NCI-H146 treated with DMSO at 0.1 percent for 48 hours (cell line): ENCODE measurements around the gene PARP4.
"Not testable (repeated sequence)": the region's sequence is repeated elsewhere in the genome, so short reads cannot be mapped to it uniquely, and the experiment has no call there.

Experiments
- DNase-seq: peaks from one replicate; lab custom pipeline; 2025; ENCODE audit not compliant: unreplicated experiment; lab: John Stamatoyannopoulos, UW

The PARP4 gene

DNA sequence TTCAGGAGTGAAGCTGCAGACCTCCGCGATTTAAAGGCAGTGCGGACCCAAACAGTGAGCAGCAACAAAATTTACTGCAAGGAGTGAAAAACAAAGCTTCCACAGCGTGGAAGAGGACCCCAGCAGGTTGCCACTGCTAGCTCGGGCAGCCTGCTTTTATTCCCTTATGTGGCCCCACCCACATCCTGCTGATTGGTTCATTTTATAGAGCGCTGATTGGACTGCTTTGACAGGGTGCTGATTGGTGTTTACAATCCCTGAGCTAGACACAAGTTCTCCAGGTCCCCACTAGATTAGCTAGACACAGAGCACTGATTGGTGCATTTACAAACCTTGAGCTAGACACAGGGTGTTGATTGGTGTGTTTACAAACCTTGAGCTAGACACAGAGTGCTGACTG is 6.3 kb downstream of the PARP4 start:
- not testable (repeated sequence) for DNase-seq

DNA sequence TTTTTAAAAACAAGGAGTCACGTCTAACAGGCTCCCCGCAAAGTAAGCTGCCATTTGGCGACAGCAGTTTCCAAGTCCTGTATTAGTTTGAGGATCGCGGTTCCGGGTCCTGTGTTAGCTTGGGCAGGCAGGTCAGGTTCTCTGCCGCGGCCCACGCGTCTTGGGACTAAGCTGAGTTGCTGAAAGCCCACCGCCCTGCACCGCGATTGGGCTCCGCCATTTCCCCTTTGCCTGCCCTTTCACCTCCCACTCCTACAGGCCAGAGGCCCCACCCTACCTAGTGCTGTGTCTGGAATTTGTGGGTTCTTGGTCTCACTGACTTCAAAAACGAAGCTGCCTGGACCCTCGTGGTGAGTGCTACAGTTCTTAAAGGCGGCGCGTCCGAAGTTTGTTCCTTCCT is 6.8 kb downstream of the PARP4 start:
- DNase-seq: no peak

DNA sequence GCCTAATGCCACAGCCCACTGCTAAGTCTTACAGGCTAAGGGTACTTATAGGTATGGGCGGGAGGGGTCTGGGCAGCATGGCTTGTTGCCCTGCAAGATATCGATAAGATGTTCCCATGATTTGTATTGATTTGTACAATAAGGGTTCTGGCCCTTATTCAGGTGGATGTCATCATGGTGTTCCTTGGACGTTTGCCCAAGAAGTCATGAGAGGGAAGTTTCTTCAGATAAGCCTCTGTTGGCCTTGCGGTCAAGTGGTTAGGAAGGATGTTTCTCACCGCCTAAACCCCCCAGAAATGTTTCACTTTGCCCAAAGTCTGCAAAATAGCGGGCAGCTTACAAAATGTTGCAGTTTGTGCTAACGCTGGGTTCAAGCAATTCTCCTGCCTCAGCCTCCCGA is 7.3 kb downstream of the PARP4 start:
- DNase-seq: no peak

- no peak for DNase-seq
Observed at GRCh38 chr13:24503379-24503696, 9.2 kb downstream of the PARP4 start.

DNA sequence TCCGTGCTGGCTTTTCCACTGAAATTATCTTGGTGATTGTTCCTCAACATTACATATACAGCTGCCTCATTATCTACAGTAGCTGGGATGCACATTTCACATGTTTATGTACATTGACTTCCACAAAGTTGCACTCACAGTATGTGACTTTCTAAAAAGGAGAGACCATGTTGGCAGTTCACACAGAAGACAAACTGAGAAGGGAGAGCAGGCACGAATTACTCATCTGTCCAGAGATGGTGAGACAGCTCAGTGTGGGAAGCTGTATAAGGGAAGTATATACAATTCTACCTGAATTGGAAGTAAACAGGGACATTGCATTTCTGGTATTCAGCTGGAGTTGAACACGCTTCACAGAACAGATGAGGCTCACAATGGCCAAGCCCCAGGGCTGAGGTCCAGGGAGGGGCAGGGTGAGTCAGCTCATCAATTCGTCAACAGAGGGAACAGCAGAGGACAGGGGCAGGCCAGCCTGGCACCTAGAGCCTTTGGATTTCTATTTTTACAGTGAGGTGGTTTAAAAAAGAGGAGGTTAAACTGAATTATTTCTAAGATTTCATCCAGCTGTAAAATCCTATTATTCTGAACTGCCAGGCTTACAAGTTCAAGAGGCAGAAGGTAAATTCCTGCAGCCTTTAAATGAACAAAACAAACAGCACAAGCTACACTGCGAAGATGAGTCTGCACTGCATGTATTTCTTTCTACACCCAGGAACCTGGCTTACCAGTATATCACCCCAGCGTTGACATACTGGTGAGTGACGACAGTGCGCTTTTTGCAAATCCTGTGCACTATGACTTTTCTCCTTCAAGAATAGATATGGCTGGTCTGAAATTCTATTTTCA is 9.8 kb downstream of the PARP4 start:
- DNase-seq: no peak

GRCh38 chr13:24500977-24501376 is 11.6 kb downstream of the PARP4 start:
- DNase-seq: no peak

DNA sequence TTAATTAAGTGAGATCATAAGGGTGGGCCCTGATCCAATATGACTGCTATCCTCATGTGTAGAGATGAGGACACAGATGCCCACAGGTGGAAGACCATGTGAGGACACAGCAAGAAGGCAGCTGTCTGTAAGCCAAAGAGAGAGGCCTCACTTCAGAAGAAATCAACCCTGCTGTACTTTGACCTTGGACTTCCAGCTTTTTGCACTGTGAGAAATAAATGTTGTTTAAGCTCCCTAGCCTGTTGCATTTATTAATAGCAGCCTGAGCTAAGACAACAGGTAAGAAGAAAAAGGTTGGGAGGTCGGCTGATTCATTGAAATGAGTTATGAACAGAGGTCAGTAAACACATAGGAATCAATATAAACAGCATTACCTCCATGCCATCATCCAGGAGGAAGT is 14.8 kb downstream of the PARP4 start:
- DNase-seq: no peak

- DNase-seq: not testable (repeated sequence)
Observed at GRCh38 chr13:24496295-24496694, 16.3 kb downstream of the PARP4 start.

DNA sequence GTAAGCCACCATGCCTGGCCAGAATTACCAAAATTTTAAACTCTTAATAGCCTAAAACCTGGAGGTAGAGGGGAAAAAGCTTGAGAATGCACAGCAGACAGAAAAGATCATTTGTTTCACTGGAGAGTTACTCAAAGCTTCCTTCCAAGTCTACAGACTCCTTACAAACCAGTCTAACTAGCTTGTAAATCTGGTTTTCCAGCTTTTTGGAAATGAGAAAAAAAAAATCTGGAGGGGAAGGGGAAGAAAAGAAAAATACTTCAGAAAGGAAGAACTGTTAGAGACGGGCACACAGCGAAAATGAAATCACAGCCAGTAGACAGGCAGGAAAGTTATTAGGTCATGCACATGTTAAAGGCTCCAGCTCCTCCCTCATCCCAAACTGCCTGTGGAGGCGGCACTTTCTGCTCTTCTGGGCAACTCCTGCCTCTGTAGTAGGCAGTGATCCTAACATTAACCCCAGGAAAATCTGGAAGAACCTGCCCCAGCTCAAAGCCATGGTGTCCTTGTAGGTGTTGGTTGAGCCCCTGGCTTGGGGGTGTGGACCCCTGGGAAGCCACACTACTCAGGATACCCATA is 17.3 kb downstream of the PARP4 start:
- no peak for DNase-seq

GRCh38 chr13:24493356-24493755 is 19.2 kb downstream of the PARP4 start:
- no peak for DNase-seq

GRCh38 chr13:24491845-24492244 is 20.7 kb downstream of the PARP4 start:
- no peak for DNase-seq

DNA sequence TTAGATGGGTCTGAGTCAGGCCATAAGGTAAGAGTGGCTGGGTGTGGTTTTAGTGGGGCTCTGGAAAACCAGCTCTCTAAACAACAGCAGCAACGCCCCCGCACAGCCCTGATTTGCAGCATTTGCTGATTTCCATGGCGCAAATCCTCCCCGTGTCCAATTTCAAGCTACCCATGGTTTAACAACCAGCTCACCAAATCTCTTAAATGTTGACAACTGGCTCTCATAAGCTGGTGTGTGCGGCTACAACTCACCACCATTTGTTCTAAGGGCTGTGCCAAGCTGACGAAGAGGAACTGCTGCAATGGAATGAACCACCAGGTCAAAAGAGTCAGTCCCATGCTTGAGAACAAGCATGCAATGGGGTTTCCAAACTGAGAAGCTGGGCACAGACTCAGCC is 22.9 kb downstream of the PARP4 start:
- DNase-seq: no peak

DNA sequence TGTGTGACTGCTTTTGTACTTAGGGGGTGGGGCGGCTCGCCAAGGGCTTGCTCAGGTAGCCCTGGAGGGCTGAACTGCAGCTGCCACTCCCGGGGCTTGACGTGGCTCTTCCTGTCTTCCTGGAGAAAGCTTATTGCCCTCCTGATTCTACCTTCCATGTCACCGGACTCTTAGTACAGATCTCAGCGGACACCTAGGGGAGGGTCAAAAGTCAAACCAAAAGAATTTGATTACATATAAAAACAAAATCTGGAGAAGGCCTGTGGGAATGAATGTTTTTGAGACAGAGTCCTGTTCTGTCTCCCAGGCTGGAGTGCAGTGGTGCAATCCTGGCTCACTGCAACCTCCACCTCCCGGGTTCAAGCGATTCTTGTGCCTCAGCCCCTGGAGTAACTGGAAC is 24.5 kb downstream of the PARP4 start:
- DNase-seq: not testable (repeated sequence)

DNA sequence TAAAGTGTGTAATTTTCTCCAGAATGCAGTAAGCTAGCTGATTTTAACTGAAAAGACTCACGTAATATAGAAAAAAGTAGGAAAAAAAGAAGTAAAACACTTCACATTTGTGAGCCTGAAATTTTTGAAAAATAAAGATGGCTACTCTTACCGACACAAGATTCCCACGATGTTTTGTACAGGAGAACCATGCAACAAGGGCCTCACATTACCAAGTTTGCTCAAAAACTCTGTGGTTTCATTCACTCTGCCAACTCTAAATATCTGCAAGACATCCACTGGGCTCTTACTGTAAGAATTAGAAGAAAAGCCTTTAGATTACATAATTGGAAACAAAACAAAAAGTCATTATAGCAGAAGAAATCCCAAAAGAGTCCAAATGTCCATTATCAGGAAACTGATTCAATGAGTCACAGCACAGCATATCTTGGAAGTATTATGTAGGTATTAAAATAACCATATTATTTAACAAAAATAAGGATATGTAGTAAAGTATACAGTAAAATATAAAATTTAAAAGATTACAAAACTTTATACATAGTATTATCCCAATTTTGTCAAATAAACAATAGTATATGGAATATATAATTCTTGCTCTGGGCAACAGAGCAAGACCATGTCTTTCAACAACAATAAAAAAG is 26.4 kb downstream of the PARP4 start:
- not testable (repeated sequence) for DNase-seq

- DNase-seq: no peak
Observed at GRCh38 chr13:24473686-24474085, 38.9 kb downstream of the PARP4 start.

GRCh38 chr13:24472129-24472528 is 40.4 kb downstream of the PARP4 start:
- not testable (repeated sequence) for DNase-seq

DNA sequence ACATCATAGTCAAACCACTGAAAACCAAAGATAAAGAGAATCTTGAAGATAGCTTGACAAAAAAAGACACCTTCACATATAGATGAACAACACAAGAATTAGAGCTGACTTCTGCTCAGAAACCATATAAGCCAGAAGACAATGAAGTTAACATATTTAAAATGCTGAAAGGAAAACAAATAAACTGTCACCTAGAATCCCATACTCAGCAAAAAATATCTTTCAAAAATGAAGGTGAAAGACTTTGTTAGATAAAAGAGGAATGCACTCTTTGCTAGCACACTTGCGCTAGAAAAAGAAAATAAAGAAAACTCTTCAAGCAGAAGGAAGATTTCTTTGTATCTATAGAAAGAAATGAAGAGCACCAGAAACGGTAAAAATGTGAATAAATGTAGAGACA is 49.5 kb downstream of the PARP4 start:
- DNase-seq: no peak

DNA sequence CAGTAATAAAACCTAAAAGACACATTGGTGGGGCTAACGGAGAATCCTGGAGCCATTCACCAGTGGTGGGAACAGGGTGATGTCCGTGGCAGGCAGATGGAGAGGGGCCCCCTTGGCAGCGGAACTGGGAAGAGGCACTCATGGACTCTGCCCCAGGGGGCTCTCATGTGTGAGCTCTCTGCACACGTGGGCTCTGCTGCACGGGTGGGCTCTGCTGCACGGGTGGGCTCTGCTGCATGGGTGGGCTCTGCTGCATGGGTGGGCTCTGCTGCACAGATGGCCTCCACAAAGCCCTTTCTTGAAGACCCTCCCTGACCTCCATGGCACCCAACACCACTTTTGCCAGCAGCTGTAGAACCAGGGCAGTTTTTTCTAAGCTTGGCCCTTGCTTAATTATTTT is 52.3 kb downstream of the PARP4 start:
- no peak for DNase-seq

GRCh38 chr13:24459726-24460125 is 52.9 kb downstream of the PARP4 start:
- DNase-seq: no peak

- no peak for DNase-seq
Observed at GRCh38 chr13:24459234-24459633, 53.3 kb downstream of the PARP4 start.

GRCh38 chr13:24458736-24459135 is 53.8 kb downstream of the PARP4 start:
- no peak for DNase-seq

DNA sequence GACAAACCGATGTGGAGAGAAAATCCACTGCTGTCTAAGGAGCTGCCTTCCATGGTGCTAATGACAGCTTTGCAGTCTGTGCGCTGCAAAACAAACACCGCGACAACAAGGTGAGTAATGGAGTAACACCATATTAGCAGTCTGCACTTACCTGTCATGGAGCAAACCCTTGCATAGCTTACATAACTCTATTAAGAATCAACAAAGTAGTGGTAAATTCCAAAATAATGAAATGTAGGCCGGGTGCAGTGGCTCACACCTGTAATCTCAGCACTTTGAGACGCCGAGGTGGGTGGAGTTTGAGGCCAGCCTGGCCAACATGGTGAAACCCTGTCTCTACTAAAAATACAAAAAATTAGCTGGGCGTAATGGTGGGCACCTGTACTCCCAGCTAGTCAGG is 56.2 kb downstream of the PARP4 start:
- no peak for DNase-seq
